PC-9 (cell line): ENCODE results near the gene TMEM30B. TPM values are rescaled to one million over a fixed set of nuclear protein-coding genes. Genes with fewer than 3 reads are reported as not detected.

ENCODE experiments used
- BruUV-seq: library from RNA; stranded (reverse); fragments of 400-500 nt; replicated peaks from 2 replicates; lab custom pipeline; 2021; lab: Mats Ljungman, UMichigan
- CTCF ChIA-PET: fragments of 300-600 bp; sonication (Branson Sonifier 250); formaldehyde crosslinking; loops from one replicate; lab custom pipeline; 2022; ENCODE audit warnings: antibody characterized with exemption; lab: Charles Lee
- POLR2A ChIA-PET: fragments of 300-600 bp; sonication (Branson Sonifier 250); formaldehyde crosslinking; loops from one replicate; lab custom pipeline; 2022; ENCODE audit warnings: antibody characterized with exemption; ENCODE audit not compliant: unreplicated experiment; lab: Charles Lee
- DNase-seq, 2 experiments: peaks; one replicate each; pipeline versions ENCODE4 v3.0.0 to v3.0.0-alpha.2; 2015 to 2022; ENCODE audit warnings: mixed read lengths in 1 of 2
- H2AFZ ChIP-seq: fragments of 200-600 bp; sonication (generic); 2 replicates; pipeline ENCODE4 v1.8.1; 2017; ENCODE audit warnings: antibody characterized with exemption
- H3F3A ChIP-seq: fragments of 200-600 bp; sonication (generic); 2 replicates; pipeline ENCODE4 v1.8.1; 2017; ENCODE audit warnings: antibody characterized with exemption, mild to moderate bottlenecking, low read depth; ENCODE audit not compliant: insufficient read depth
- H3K27ac ChIP-seq: fragments of 200-600 bp; sonication (generic); 2 replicates; pipeline ENCODE4 v1.6.1; 2016; ENCODE audit warnings: mixed run types
- H3K27me3 ChIP-seq: fragments of 200-600 bp; sonication (generic); 2 replicates; pipeline ENCODE4 v1.6.1; 2016; ENCODE audit warnings: low read depth, mixed run types; ENCODE audit not compliant: insufficient read depth
- H3K36me3 ChIP-seq: fragments of 200-600 bp; sonication (generic); 2 replicates; pipeline ENCODE4 v1.6.1; 2016; ENCODE audit warnings: low read depth, mixed run types
- H3K4me1 ChIP-seq: fragments of 200-600 bp; sonication (generic); replicated peaks from 2 replicates; pipeline ENCODE4 v1.6.1; 2016; ENCODE audit warnings: mixed run types; ENCODE audit not compliant: insufficient read depth
- H3K4me2 ChIP-seq: fragments of 200-600 bp; sonication (generic); 2 replicates; pipeline ENCODE4 v1.6.1; 2017; ENCODE audit warnings: mixed run types
- H3K4me3 ChIP-seq: fragments of 200-600 bp; sonication (generic); 2 replicates; pipeline ENCODE4 v1.6.1; 2016; ENCODE audit warnings: mixed run types
- H3K79me2 ChIP-seq: fragments of 200-600 bp; sonication (generic); 2 replicates; pipeline ENCODE4 v1.6.1; 2017; ENCODE audit warnings: low read depth, mixed run types
- H3K9me2 ChIP-seq: fragments of 200-600 bp; sonication (generic); 2 replicates; pipeline ENCODE4 v1.8.1; 2017; ENCODE audit warnings: mild to moderate bottlenecking; ENCODE audit not compliant: insufficient read depth
- H3K9me3 ChIP-seq: fragments of 200-600 bp; sonication (generic); 2 replicates; pipeline ENCODE4 v1.8.1; 2016; ENCODE audit warnings: low read depth; ENCODE audit not compliant: insufficient read depth
- H4K20me1 ChIP-seq: fragments of 200-600 bp; sonication (generic); 2 replicates; pipeline ENCODE4 v1.8.1; 2017; ENCODE audit not compliant: insufficient read depth
- EZH2 ChIP-seq: fragments of 200-600 bp; sonication (generic); IDR thresholded peaks from 2 replicates; pipeline ENCODE4 v1.8.0; 2017; ENCODE audit warnings: antibody characterized with exemption, low read depth
- intact Hi-C: fragments of 100-400 bp; cut with micrococcal nuclease; formaldehyde crosslinking; loops from one replicate; pipeline ENCODE4 v1.10.0; 2022; ENCODE audit not compliant: unreplicated experiment
- total RNA-seq: library from RNA; stranded (reverse); gene quantifications from 2 replicates; pipeline ENCODE4 v1.2.3, GENCODE V29; 2021
- TF ChIP-seq, protein P1 (sequence below): fragments of 200-600 bp; sonication (generic); conservative IDR thresholded peaks from 2 replicates; pipeline ENCODE4 v1.6.1; 2017; ENCODE audit warnings: mixed run types, antibody characterized with exemption, mild to moderate bottlenecking, moderate library complexity

The TMEM30B gene
- total RNA-seq, 1 experiment from 2014 or later = 19.6 TPM

DNA sequence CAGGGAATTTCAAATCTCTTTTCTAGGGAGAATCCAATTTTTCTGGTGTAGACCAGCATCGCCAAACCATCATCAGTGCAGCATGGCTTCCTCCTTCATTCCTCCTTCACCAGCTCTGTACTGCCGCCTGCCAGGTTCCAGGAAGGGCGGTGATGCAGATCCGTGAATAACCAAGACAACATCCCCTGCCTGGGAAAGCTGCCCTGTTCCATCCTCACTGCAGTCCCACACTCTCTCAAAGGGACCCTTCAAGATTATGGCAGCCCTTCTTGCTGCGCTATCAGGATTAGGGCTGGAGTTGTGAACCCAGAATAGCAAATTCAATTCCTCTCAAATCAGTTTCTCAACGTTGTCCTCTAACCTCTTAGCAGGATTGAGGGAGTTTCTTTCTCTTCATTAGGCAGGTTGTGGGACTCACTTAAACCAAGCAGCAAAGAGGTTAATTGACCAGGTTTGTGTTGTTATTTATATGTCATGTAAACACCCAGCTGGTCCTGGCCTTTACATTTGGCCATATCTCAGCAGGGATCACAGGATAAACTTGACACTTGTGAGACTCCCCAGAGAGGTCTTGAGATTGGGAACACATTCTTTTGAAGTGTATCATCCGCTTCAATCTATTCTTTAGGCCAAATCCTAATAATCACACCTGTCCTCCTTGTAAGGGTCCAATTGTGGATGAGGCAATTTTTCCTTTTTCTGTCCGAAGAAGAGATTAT lies 26.2 kb downstream of the TMEM30B start:
- H3F3A ChIP-seq = no peaks in the 10 kb centered on the region; the same call in 1 of the 2 replicates
- no peak overlapping the region for H2AFZ ChIP-seq
- H3K27me3 ChIP-seq = no peaks in the 10 kb centered on the region
- H3K4me1 ChIP-seq = peaks cover 7% of the 10 kb centered on the region
- no peak for DNase-seq
- intact Hi-C loops = loop anchor here (5.0 to 10.0 kb wide), 5 partner anchors 153 to 1288 kb away; partner anchors contain the start of genes SIX4, SLC38A6 and TRMT5
- no peaks in the 10 kb centered on the region for H3K9me3 ChIP-seq
- H4K20me1 ChIP-seq = no peaks in the 10 kb centered on the region
- H3K9me2 ChIP-seq = no peaks in the 10 kb centered on the region
- H3K36me3 ChIP-seq = no peaks in the 10 kb centered on the region
- POLR2A ChIA-PET = no interaction called here
- no peak overlapping the region for H3K4me3 ChIP-seq
- CTCF ChIA-PET = interaction anchor here (0.6 kb wide), 1 partner anchor 872 kb away, joined by 3 read pairs; no protein-coding TSS in a partner anchor
- H3K4me2 ChIP-seq = no peak overlapping the region
- H3K79me2 ChIP-seq = no peaks in the 10 kb centered on the region
- BruUV-seq = no TSS peak
- TF ChIP-seq, protein P1, sequence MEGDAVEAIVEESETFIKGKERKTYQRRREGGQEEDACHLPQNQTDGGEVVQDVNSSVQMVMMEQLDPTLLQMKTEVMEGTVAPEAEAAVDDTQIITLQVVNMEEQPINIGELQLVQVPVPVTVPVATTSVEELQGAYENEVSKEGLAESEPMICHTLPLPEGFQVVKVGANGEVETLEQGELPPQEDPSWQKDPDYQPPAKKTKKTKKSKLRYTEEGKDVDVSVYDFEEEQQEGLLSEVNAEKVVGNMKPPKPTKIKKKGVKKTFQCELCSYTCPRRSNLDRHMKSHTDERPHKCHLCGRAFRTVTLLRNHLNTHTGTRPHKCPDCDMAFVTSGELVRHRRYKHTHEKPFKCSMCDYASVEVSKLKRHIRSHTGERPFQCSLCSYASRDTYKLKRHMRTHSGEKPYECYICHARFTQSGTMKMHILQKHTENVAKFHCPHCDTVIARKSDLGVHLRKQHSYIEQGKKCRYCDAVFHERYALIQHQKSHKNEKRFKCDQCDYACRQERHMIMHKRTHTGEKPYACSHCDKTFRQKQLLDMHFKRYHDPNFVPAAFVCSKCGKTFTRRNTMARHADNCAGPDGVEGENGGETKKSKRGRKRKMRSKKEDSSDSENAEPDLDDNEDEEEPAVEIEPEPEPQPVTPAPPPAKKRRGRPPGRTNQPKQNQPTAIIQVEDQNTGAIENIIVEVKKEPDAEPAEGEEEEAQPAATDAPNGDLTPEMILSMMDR = no peak
- TF ChIP-seq EZH2 = no peak
- H3K27ac ChIP-seq = no peak overlapping the region

- CTCF ChIA-PET = interaction anchor here (0.5 to 0.6 kb wide), 4 partner anchors 10 to 932 kb away, joined by 3 to 5 read pairs (median 3); no protein-coding TSS in a partner anchor
- no TSS peak for BruUV-seq
- TF ChIP-seq EZH2 = no peak
- no peaks in the 10 kb centered on the region for H4K20me1 ChIP-seq
- intact Hi-C loops = loop anchor here (2.0 to 10.0 kb wide), 8 partner anchors 151 to 1286 kb away; partner anchors contain the start of genes SIX4, SLC38A6 and TRMT5
- H3K4me1 ChIP-seq = peaks cover 7% of the 10 kb centered on the region
- POLR2A ChIA-PET = interaction anchor here (0.7 kb wide), 1 partner anchor 537 kb away, joined by 5 read pairs; no protein-coding TSS in a partner anchor
- no peak for DNase-seq
- no peaks in the 10 kb centered on the region for H3K79me2 ChIP-seq
- no peaks in the 10 kb centered on the region for H3K9me2 ChIP-seq
- H3K4me2 ChIP-seq = no peak overlapping the region
- no peaks in the 10 kb centered on the region; the same call in 1 of the 2 replicates for H3F3A ChIP-seq
- no peaks in the 10 kb centered on the region for H3K36me3 ChIP-seq
- H2AFZ ChIP-seq = no peak overlapping the region
- H3K4me3 ChIP-seq = no peak overlapping the region
- H3K27me3 ChIP-seq = no peaks in the 10 kb centered on the region
- H3K27ac ChIP-seq = no peak overlapping the region
- H3K9me3 ChIP-seq = no peaks in the 10 kb centered on the region
These were observed 27.9 kb downstream of the TMEM30B start for GRCh38 chr14:61253064-61253738.

DNA sequence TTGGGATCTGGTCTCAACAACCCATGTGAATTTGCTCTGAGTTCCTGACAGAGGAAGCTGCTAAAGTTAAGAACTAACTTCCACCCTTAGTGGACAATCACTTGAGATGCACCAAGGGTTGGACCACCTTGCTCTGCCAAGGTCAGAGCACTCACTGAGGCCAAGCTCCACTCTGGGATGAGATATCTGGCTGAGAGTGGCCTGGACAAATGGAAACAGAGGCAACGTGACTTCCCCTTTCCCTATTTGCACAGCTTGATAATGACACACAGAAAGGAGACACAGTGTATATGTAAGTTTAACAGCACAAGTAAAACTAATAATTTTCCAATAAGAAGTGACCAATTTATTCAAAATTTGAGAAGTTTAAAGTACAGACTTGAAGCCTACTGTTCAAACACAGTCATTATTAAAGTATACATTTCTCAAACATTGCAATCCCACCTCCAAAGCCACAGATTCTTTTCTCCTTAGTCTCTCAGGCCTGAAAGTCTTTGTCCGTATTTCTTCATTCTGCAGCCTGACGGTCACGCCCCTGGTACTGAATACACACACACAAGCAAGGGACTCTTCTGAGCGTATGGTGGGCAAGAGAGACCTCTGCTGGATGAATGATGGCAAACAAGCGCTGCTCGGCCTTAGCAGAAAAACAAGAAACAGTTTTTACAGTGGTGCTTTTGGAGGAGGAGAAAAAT lies 28.6 kb downstream of the TMEM30B start:
- Histone ChIP-seq H2AFZ (peak overlapping the region; percentile 23; the same call in 1 of the 2 replicates), H3K4me1 (peaks cover 7% of the 10 kb centered on the region), H3K4me2 (peak overlapping the region; percentile 45), H3K36me3 (no peaks in the 10 kb centered on the region), H3F3A (no peaks in the 10 kb centered on the region; the same call in 1 of the 2 replicates), H4K20me1 (no peaks in the 10 kb centered on the region), H3K9me3 (no peaks in the 10 kb centered on the region), H3K27ac (peak overlapping the region; percentile 56), H3K9me2 (no peaks in the 10 kb centered on the region), H3K79me2 (no peaks in the 10 kb centered on the region), H3K27me3 (no peaks in the 10 kb centered on the region), H3K4me3 (no peak overlapping the region)
- intact Hi-C loops = loop anchor here (1.0 to 10.0 kb wide), 11 partner anchors 150 to 1285 kb away; partner anchors contain the start of genes SIX4, SLC38A6 and TRMT5
- ChIA-PET CTCF (interaction anchor here (0.5 kb wide), 1 partner anchor 628 kb away, joined by 3 read pairs; no protein-coding TSS in a partner anchor), POLR2A (interaction anchor here (0.7 kb wide), 1 partner anchor 537 kb away, joined by 5 read pairs; no protein-coding TSS in a partner anchor)
- TF ChIP-seq EZH2 = no peak
- TF ChIP-seq, protein P1 = peak; percentile 94
- peak; percentile 83 to 94 for DNase-seq
- no TSS peak for BruUV-seq
